ENCODE data around the gene GSC2. TPM values are rescaled to one million over a fixed set of nuclear protein-coding genes. Genes with fewer than 3 reads are reported as not detected.

GSC2 gene
- total RNA-seq, 1 donor, result not detected

DNA sequence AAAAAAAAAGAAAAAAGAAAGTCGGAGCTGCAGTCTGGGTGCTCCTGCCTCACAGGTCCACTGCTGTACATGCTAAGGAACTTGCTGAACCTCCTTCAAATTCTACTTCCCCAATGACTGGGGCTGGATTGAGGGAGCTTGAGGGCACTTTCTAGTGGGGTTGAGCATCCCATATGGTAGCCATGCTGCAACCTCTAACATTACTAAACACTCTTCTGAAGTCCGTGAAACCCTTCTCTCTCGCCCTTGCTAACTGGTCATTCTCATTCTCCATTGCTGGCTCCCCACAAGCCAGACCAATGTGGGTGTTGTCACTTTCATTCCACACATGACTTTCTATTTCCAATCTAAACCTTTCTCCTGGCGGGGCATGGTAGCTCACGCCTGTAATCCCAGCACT lies 6.9 kb downstream of the GSC2 start:
- H3K4me3 ChIP-seq (ENCODE audit: low read depth, low read length), result no peak overlapping the region
- no peak for TF ChIP-seq CTCF (IDR thresholded peaks at IDR 0.05; ENCODE audit: insufficient read depth, low read depth, low read length)
- no peak for DNase-seq (ENCODE audit: low read depth)

DNA sequence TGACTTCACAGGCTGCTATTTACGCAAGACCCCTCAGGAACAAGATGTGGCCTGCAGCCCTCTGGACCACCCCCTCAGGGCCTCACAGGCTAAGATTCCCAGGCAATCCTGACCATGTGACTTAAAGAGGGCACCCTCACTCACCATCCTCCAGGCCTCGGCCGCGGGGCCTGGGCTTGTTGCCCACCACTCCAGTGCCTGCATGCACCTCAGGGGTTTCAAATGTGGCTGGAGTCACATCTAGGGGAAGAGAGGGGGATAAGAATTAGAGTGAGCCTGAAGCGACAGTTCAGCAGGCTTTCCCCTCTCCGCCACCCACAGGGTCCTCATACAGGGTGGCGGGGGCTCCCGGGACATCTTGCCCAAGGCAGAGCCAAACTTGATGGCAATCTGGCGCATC lies 7.7 kb downstream of the GSC2 start:
- no peak for DNase-seq (ENCODE audit: low read depth)
- TF ChIP-seq CTCF (IDR thresholded peaks at IDR 0.05; ENCODE audit: insufficient read depth, low read depth, low read length), result no peak
- no peak overlapping the region for H3K4me3 ChIP-seq (ENCODE audit: low read depth, low read length)

GRCh38 chr22:19139974-19140373 lies 10.1 kb downstream of the GSC2 start:
- no peak for TF ChIP-seq CTCF (IDR thresholded peaks at IDR 0.05; ENCODE audit: insufficient read depth, low read depth, low read length)
- H3K4me3 ChIP-seq (ENCODE audit: low read depth, low read length), result no peak overlapping the region
- no peak for DNase-seq (ENCODE audit: low read depth)

DNA sequence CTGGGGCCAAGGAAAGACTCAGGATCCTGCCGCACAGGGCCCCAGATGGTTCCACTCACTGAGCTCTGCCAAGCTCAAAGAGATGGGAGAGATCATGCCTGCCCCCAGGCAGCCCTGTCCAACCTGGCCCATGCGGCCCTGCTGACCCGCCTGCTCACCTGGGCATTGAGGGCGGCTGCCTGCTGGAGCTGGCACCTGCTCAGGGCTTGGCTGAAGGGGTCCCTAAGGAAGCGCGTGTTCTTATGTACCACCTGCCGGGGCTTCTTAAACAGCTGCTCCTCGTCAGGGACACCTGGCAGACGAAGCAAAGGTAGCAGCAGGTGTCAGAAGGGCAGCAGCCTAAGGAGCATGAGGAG lies 11.1 kb downstream of the GSC2 start:
- no peak for TF ChIP-seq CTCF (IDR thresholded peaks at IDR 0.05; ENCODE audit: insufficient read depth, low read depth, low read length)
- no peak overlapping the region for H3K4me3 ChIP-seq (ENCODE audit: low read depth, low read length)
- DNase-seq (ENCODE audit: low read depth), result no peak

DNA sequence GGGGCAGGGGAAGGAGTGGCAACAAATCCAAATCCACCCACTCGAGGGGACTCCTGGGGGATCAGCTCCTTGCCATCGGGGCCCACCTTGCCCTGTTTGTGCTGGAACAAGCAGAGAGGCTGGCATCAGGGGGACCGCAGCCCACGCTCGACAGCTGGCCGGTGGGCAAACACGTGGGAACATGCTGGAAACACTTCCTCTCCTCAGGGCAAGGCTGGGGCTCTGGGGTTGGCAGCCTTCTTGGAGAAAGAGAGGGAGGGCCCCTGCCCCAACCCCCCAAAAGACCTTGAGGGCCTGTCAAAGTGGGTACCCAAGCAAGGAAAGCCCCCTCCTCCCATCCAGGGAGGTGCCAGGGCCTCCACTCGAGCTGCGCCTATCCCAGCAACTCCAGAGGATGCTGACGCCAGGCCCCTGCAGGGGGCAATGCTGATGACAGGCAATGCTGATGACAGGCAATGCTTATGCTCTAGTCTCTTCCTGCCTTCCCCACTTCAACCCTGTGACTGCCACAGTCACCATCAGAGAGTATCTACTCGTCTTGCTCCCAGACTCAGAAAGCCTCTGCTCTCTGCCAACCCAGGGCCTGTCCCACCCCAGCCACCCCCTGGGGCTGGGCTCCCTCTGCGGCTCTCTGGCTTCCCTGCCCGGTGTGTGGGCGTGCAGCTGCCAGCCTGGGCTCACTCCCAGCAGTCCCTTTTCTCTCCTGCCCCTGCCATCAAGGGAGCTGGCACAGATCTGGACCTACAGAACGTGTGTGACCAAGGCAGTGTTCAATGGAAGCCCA lies 11.7 kb downstream of the GSC2 start:
- no peak for DNase-seq (ENCODE audit: low read depth)
- no peak for TF ChIP-seq CTCF (IDR thresholded peaks at IDR 0.05; ENCODE audit: insufficient read depth, low read depth, low read length)
- H3K4me3 ChIP-seq (ENCODE audit: low read depth, low read length), result no peak overlapping the region

DNA sequence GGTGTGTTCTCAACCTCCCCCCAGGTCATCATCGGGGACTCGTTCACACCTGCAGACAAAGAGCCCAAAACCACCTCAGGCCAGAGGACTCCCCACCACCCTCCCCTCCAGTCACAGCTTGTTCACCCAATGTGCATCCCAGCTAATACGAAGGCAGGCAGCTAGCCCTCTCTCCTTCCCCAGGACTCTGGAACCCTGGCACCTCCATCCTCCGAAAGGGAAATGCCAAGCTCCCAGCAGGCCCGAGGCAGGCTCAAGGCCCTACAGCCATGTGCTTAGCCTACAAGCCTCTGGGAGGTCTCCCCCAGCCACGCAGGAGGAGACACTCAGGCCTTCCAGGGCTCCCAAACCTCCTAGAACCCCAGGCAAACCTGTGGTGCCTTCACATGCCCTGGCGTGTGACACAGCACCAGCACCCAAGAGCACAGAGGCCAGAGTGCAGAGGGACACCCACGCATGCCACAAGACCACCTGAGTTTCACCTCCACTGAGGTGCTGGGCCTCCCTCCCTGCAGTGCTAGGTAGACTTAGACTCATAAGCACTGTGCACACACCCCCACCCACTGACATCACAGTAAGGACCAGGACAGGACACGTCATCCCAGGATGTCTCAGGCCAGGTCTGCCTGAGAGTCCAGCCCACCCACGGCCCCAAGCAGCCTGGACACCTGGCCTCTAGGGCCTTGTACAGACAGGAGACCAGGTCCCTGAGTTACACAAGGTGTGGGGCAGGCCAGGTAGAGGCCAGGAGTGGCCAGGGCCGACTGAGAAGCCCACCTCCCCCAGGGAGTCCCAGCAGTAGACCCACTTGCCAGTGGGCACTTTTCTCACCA lies 12.5 kb downstream of the GSC2 start:
- no peak for DNase-seq (ENCODE audit: low read depth)
- no peak for TF ChIP-seq CTCF (IDR thresholded peaks at IDR 0.05; ENCODE audit: insufficient read depth, low read depth, low read length)
- H3K4me3 ChIP-seq (ENCODE audit: low read depth, low read length), result no peak overlapping the region
